HFF-Myc (cell line): ENCODE data around the gene ZNF513.

Experiments
- DNase-seq: peaks from one replicate; pipeline ENCODE4 v3.0.0-alpha.2; 2011; ENCODE audit warnings: low read depth; ENCODE audit errors: extremely low read depth
- H3K4me3 ChIP-seq: replicated peaks from 2 replicates; pipeline ENCODE4 v1.5.1; 2011; ENCODE audit warnings: low read depth, mild to moderate bottlenecking, control low read depth, low read length
- TF ChIP-seq, protein P1 (sequence below): IDR thresholded peaks from 2 replicates; pipeline ENCODE4 v1.5.1; 2012; ENCODE audit warnings: mild to moderate bottlenecking, low read depth, low read length, control low read depth; ENCODE audit errors: missing control alignments

ZNF513 gene

DNA sequence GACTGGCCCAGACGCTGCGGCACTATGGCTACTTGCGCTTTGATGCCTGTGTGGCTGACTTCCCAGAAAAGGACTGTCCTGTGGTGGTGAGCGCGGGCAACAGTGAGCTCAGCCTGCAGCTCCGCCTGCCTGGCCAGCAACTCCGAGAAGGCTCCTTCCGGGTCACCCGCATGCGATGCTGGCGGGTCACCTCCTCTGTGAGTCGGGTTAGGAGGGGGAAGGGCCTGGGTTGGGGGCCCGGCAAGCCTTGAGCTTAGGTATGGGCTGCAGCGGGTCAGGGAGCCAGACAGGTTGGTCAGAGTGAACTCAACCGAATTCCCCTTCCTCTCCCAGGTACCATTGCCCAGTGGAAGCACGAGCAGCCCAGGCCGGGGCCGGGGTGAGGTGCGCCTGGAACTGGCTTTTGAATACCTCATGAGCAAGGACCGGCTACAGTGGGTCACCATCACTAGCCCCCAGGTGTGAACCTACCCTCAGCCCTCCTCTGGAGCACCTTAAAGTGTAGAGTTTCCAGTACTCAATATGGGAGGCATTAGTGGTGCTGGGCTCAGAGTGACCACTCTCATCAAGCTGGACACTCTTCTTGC lies 4.9 kb downstream of the ZNF513 start:
- TF ChIP-seq, protein P1, sequence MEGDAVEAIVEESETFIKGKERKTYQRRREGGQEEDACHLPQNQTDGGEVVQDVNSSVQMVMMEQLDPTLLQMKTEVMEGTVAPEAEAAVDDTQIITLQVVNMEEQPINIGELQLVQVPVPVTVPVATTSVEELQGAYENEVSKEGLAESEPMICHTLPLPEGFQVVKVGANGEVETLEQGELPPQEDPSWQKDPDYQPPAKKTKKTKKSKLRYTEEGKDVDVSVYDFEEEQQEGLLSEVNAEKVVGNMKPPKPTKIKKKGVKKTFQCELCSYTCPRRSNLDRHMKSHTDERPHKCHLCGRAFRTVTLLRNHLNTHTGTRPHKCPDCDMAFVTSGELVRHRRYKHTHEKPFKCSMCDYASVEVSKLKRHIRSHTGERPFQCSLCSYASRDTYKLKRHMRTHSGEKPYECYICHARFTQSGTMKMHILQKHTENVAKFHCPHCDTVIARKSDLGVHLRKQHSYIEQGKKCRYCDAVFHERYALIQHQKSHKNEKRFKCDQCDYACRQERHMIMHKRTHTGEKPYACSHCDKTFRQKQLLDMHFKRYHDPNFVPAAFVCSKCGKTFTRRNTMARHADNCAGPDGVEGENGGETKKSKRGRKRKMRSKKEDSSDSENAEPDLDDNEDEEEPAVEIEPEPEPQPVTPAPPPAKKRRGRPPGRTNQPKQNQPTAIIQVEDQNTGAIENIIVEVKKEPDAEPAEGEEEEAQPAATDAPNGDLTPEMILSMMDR, result no peak
- no peak overlapping the region for H3K4me3 ChIP-seq
- DNase-seq, result no peak

DNA sequence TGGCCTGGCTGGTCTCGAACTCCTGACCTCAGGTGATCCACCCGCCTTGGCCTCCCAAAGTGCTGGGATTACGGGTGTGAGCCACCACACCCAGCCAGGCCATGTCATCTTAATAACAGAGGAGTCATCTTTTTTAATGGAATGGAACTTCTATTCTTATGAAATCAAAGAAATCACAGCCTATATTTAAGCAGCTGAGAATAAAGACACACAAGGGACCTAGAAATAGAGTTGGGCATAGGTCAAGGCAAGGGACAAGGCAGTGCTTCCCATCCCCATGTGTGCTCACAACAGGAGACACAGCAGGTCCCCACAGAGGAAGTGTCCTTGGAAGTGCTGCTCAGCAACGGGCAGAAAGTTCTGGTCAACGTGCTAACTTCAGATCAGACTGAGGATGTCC lies 7.0 kb downstream of the ZNF513 start:
- DNase-seq, result no peak
- no peak overlapping the region for H3K4me3 ChIP-seq
- TF ChIP-seq, protein P1, result no peak

GRCh38 chr2:27372937-27373336 lies 7.6 kb downstream of the ZNF513 start:
- no peak for DNase-seq
- TF ChIP-seq, protein P1, result no peak
- H3K4me3 ChIP-seq, result no peak overlapping the region

GRCh38 chr2:27370816-27371620 lies 9.5 kb downstream of the ZNF513 start:
- TF ChIP-seq, protein P1, result no peak
- DNase-seq, result no peak
- H3K4me3 ChIP-seq, result peak overlapping the region; percentile 92

- TF ChIP-seq, protein P1, result peak; percentile 77
- H3K4me3 ChIP-seq, result peak within 1 kb of the TSS; percentile 92
- DNase-seq, result peak; percentile 98
Observed at GRCh38 chr2:27370026-27370815, 10.3 kb downstream of the ZNF513 start, which contains the start of the genes EIF2B4 and SNX17. Gene EIF2B4 (minus strand): TSS chr2:27370338. CDS start chr2:27370314, 24 bp downstream. Gene SNX17 (plus strand): TSS chr2:27370616. CDS start chr2:27370744, 128 bp downstream.

GRCh38 chr2:27369471-27370025 lies 11.0 kb downstream of the ZNF513 start:
- TF ChIP-seq, protein P1, result no peak
- H3K4me3 ChIP-seq, result peak overlapping the region; percentile 92
- no peak for DNase-seq
